HEK293T (cell line): ENCODE measurements around the gene CDCP2.

Experiments
- BHLHE40 ChIP-seq: fragments of 450-650 bp; IDR thresholded peaks from 2 replicates; pipeline ENCODE4 v1.6.1; 2016; ENCODE audit warnings: mild to moderate bottlenecking, moderate library complexity, borderline replicate concordance
- FOXA1 ChIP-seq: fragments of 450-650 bp; IDR thresholded peaks from 2 replicates; pipeline ENCODE4 v1.6.1; 2016; ENCODE audit warnings: mild to moderate bottlenecking

GRCh38 chr1:54109129-54110090 lies 43.4 kb downstream of the CDCP2 start:
- TF ChIP-seq BHLHE40, result no peak
- TF ChIP-seq FOXA1, result no peak
